Measurements from ENCODE around the gene NBPF11.
"Not testable (repeated sequence)": the region's sequence is repeated elsewhere in the genome, so short reads cannot be mapped to it uniquely, and the experiment has no call there.

The NBPF11 gene

GRCh38 chr1:148150014-148150413, 2.1 kb downstream of the NBPF11 start:
- DNase-seq = not testable (repeated sequence)

- DNase-seq = not testable (repeated sequence)
These were observed 2.8 kb downstream of the NBPF11 start for GRCh38 chr1:148149050-148149815.

- DNase-seq = not testable (repeated sequence)
These were observed 4.8 kb downstream of the NBPF11 start for GRCh38 chr1:148147052-148147838.

GRCh38 chr1:148146191-148146997, 5.7 kb downstream of the NBPF11 start:
- DNase-seq = peak; percentile 10

GRCh38 chr1:148143223-148143622, 8.9 kb downstream of the NBPF11 start:
- DNase-seq = not testable (repeated sequence)

- DNase-seq = not testable (repeated sequence)
These were observed 10.1 kb downstream of the NBPF11 start for GRCh38 chr1:148141936-148142335.

- DNase-seq = not testable (repeated sequence)
These were observed 13.5 kb downstream of the NBPF11 start for GRCh38 chr1:148138606-148139005.

GRCh38 chr1:148122341-148122740, 29.7 kb downstream of the NBPF11 start:
- not testable (repeated sequence) for DNase-seq

GRCh38 chr1:148120395-148120794, 31.7 kb downstream of the NBPF11 start:
- DNase-seq = not testable (repeated sequence)

- not testable (repeated sequence) for DNase-seq
These were observed 56.3 kb downstream of the NBPF11 start for GRCh38 chr1:148095732-148096131.

GRCh38 chr1:148086196-148086595, 65.9 kb downstream of the NBPF11 start:
- not testable (repeated sequence) for DNase-seq

GRCh38 chr1:148081205-148081604, 70.9 kb downstream of the NBPF11 start:
- not testable (repeated sequence) for DNase-seq

GRCh38 chr1:148078632-148079519, 73.2 kb downstream of the NBPF11 start:
- not testable (repeated sequence) for DNase-seq

GRCh38 chr1:148078090-148078489, 74.0 kb downstream of the NBPF11 start:
- not testable (repeated sequence) for DNase-seq

- DNase-seq = not testable (repeated sequence)
These were observed 74.6 kb downstream of the NBPF11 start for GRCh38 chr1:148077458-148077857.

- not testable (repeated sequence) for DNase-seq
These were observed 78.7 kb downstream of the NBPF11 start for GRCh38 chr1:148073392-148073791.

- not testable (repeated sequence) for DNase-seq
These were observed 83.5 kb downstream of the NBPF11 start for GRCh38 chr1:148068606-148069005.

- not testable (repeated sequence) for DNase-seq
These were observed 83.9 kb downstream of the NBPF11 start for GRCh38 chr1:148068201-148068600.

GRCh38 chr1:148060294-148060701, 91.8 kb downstream of the NBPF11 start:
- DNase-seq = peak; percentile 63

- DNase-seq = not testable (repeated sequence)
These were observed 94.7 kb downstream of the NBPF11 start for GRCh38 chr1:148057384-148057783.

Measured in retina (tissue), 1 donor.